GM18519 (cell line): ENCODE data around the gene NLRC5.
"Not testable (repeated sequence)": the region's sequence is repeated elsewhere in the genome, so short reads cannot be mapped to it uniquely, and the experiment has no call there.

Experiments
- ATAC-seq: cut with Tn5 transposase; IDR thresholded peaks from one replicate; pipeline ENCODE4 v1.9.1; 2021; ENCODE audit warnings: mild to moderate bottlenecking, moderate library complexity; ENCODE audit not compliant: unreplicated experiment, low FRiP score

The NLRC5 gene

DNA sequence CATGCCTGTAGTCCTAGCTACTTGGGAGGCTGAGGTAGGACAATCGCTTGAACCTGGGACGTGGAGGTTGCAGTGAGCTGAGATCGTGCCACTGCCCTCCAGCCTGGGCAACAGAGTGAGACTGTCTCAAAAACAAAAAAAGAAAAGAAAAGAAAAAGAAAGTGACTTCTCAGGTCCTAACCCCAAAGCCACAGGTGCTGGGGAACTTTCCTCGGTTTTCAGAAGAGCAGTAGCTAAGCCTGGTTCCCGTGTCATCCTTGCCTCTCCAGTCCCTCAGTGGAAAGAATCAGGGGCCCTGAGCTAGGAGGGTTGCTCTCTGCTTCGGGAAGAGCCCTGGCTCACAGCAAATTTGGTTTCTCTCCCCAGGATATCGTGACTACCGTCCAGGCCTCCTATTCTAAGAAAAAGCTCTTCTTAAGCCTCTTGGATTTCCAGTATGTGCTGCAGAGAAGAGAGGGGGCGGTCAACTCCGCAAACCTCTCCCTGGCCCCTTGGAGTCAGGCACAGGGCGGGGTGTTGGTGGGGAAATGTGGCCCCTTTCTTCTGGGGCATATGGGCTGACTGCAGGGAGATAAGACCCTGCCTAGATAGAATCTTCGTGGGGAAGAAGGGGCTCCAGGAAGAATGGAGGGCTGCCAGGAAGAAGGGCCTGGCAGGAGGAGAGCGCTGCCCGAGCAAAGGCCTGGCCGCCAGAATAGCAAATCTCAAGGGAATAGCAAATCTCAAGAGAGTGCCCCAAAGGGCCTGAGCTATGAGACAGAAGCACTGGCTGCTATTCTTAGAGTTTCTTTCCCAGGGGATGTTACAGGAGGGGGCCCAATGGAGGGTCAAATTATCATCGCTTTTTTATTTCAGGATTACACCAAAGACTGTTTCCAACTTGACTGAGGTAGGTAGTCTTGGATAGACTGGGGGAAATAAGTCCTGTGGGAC is 8.3 kb upstream of the NLRC5 start:
- no peak for ATAC-seq

DNA sequence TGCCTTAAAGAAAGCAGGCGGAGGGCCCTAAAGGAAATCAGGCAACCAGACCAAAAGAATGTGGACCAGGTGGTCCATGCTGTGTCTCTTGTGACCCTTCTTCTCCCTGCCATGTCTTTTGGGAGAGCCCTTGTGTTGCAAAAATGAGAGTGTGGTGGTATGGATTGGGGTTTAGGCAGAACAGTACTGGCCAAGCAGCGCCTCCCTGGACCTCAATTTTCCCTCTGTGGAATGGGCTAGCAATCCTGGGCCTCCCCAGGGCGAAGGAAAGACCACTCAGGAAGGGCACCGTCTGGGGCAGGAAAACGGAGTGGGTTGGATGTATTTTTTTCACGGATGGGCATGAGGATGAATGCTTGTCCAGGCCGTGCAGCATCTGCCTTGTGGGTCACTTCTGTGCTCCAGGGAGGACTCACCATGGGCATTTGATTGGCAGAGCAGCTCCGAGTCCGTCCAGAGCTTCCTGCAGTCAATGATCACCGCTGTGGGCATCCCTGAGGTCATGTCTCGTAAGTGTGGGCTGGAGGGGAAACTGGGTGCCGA is 7.6 kb upstream of the NLRC5 start:
- no peak for ATAC-seq

DNA sequence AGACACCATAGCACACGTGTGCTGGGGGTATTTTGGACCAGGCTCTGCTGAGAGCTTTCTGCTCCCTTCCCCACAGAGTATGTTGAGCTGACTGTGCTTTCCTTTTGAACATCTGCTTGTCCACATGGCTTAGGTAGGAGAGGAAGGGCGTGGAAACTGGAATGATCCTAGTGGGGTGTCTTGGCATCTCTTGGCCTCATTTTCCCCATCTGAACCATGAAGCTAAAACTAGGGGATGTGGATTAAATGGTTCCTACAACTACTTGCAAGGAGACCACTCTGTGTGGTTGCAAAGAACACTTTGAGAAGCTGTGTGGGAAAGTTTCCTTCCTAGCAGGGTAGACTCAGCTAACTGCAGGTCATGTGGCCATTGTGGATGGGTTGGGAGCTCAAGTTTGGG is 6.7 kb upstream of the NLRC5 start:
- no peak for ATAC-seq

DNA sequence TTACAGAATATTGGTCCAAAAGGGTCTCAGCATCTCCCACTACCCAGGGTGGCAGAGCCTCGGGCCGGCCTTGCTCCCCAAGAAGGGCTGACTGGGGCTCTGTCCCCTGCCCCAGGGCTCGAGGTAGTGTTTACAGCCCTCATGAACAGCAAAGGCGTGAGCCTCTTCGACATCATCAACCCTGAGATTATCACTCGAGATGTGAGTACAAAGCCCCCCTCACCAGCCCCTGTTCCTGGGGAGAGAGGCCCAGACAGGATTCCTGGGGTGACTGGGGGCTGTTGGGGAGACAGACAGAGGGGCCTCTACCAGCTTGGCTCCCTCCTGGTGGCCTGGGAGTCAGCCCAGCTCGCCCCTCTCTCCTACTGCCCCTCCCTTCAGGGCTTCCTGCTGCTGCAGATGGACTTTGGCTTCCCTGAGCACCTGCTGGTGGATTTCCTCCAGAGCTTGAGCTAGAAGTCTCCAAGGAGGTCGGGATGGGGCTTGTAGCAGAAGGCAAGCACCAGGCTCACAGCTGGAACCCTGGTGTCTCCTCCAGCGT is 6.1 kb upstream of the NLRC5 start:
- no peak for ATAC-seq

DNA sequence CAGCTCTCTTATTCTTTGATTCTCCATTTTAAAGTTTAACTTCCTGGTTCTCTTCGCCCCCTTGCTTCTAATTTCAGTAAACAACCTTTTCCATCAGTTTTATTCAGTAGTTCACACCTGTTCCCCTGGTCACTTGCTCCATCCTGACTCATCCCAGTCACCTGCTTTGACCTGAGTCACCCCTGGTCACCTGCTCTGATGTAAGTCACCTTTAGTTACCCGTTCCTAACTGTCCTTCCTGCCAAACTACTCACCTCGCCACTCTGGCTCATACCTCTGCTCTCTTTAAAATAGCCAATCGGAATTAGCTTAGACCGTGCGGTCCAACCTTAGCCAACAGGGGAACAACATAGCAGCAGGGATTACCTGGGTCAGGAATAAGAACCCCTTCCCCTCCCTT is 4.7 kb upstream of the NLRC5 start:
- ATAC-seq = no peak

DNA sequence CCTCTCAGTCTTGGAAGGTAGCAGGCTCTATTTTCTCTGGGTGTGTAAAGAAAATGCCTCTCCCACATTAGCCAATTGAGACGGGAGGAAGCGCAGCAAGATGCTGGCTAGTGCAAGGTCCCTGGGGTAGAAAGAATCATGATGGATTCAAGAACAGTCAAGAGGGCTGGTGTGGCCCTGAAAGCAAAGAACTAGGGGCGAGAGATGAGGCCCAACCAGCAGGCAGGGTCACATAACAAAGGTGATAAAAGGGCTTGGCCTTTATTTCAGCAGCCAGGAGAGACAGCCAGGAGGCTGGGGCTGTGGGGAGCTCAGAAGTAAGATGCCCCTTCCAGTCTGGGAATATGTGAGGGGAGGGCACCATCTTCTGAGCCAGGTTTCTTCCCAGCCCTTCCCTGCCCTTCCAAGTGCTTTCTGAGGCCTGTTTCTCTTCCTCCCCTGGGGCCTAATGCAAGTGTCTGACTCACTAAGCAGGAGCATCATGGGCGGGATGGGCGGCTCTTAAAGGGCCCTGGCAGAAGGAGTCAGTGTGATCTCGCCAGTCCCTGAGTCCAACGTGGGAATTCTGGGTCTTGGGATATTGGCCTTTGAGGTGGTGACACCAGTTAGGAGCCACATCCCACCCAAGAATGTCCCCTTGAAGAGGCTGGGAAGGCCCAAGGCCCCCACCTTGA is 3.9 kb upstream of the NLRC5 start:
- no peak for ATAC-seq

DNA sequence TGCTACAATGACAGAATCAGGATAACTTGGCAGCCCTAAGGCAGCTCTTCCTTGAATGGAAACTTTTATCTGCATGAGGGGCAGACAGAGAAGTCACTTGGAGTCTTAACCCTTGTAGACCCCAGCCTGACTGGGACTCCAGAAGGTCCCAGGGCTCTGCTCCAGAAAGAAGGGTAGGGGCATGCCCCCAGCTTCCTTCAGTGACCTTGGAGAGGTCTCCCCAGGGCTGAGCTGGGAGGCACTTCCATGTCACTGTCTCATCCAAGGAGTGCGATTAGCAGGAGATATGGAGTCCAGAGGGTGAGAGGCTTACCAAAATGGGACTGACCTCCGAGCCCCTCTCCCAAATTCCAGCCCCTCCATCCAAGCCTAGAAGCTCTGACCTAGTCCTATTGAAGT is 3.4 kb upstream of the NLRC5 start:
- no peak for ATAC-seq

DNA sequence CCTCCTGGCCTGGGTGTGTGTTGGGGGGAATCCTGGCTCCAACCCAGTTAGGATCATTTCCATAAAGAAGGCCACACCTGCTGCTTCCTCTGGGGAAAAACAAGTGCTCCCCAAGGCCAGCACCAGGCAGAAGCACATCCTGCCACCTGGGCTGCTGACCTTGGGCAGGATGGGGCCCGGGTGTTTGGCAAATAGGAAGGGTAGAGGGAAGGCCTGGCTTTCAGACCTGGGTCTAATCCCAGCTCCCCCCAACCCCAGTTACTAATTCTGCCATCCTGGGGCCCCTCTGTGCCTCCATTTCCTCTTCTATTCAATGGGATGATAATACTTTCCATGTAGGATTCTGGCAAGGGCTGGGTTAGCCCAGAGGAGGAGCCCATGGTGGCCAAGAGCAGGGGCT is 3.0 kb upstream of the NLRC5 start:
- ATAC-seq = no peak

DNA sequence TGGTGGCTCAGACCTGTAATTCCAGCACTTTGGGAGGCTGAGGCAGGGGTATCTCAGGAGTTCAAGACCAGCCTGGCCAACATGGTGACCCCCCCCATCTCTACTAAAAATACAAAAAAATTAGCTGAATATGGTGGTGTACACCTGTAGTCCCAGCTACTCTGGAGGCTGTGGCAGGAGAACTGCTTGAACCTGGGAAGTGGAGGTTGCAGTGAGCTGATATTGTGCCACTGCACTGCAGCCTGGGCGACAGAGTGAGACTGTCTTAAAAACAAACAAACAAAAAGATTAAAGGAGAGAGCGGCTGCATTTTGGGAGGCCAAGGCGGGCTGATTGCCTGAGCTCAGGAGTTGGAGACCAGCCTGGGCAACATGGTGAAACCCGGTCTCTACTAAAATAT is 2.4 kb upstream of the NLRC5 start:
- not testable (repeated sequence) for ATAC-seq

DNA sequence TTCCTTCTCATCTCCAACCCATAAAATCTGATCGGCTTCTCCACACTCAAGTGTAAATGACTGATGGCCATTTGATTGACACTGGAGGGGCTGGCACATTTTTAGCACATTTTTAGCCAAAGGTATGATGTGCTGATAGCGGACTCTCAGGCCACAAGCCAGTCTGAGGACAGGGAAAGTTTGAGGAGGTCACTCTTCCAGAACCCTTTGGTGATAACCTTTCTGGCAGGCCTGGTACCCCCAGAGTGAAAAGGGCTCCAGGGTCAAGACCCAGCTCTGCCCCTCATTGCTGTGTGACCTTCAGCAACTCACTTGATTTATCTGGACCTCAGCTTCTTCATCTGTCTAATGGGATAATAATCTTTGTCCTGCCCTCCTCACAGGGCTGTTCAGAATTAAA is 1.7 kb upstream of the NLRC5 start:
- ATAC-seq = no peak

DNA sequence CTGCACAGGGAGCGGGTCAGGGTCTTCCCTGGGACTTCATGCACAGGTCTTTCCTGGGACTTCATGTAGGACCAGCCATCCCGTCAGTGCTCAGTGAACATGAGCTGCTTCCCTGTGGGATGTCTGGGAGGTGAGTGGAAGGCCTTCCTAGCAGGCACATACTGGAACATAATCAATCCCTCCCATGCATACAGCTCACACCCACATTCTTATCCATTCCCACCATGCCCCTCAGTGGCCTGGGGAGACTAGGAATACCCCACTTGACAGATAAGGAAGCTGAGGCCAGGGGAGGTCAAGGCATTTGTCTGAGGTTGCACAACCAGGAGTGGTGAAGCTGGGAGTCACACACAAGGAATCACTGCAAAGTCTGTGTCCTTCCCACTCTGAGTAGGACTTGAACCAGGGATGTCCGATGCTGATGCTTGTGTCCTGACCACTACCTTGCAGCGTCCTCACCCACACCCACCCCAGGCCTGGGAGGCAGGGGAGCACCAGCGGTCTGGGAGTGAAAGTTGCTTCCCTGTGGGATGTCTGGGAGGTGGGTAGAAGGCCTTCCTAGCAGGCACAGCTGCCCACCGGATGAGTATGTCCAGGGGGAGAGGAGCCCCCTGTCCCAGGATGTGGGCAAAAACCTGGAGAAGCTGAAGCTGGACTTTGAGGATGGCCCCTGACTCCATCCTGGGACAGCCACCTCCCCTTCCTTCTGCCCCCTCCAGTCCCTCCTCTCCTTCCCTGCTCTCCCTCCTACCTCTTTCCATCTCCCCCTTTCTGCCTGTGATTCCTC is 1.0 kb upstream of the NLRC5 start:
- ATAC-seq = no peak

DNA sequence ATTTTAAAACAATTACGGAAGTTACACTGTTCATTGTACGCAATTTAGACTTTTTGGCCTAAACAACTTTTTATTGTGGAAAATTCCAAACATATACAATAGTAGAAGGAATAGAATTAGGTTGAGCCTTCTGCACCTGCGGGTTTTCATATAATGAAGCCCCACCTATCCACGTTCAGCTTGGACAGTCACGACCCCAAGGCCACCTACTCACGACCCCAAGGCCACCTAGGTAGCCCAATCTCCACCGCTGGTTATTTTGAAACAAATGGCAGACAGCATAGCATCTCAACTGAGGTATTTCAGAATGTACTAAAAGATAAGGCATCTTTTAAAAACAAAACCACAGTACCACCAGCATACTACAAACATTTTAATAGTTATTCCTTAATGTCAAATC is 631 bp downstream of the NLRC5 start:
- no peak for ATAC-seq

DNA sequence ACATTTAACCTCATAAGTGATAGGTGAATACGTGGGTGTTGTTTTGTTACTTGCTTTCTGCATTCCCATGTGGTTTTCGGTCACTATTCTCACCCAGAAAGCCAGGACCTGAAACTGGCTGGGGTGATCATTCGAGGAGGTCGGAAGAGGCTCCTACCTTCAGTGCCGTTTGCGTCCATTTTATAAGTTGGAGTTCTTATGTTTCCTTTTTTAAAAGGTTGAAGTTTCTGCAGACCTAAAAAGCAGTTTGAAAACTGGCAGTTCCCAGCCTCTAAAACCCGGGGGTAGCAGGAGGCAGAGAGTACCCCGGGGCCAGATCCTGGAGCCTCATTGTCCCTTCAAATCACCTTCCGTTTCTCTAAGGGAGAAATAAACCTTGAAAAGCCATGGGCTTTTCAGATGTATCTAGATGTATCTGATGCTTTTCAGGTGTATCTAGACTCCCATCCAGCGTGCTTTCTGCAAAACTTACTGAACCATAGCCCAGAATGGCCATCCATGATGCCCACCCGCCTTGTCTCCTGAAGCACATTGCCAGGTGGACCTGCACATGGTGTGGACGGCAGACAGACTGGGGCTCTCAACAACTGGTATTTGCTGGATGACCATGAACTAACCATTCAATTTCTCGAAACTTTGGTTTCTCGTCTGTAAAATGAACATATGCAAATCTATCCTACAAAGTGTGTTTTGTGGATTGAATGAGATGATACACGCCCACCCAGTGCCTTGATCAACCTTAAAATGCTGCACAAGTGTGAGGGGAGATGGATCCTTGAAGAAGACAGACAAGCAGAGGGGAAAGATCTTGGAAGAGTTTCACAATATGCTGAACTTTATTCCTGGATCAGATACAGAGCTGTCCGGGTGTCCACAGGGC is 1.3 kb downstream of the NLRC5 start:
- ATAC-seq = no peak

DNA sequence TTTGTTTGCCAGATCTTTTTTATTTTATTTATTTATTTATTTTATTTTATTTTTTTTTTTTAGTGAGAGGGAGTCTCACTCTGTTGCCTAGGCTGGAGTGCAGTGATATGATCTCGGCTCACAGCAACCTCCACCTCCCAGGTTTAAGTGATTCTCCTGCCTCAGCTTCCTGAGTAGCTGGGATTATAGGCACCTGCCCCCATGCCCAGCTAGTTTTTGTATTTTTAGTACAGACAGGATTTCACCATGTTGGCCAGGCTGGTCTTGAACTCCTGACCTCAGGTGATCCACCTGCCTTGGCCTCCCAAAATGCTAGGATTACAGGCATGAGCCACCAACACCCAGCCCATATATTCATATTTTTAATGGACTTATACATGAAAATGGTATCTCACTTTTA is 3.1 kb downstream of the NLRC5 start:
- not testable (repeated sequence) for ATAC-seq

DNA sequence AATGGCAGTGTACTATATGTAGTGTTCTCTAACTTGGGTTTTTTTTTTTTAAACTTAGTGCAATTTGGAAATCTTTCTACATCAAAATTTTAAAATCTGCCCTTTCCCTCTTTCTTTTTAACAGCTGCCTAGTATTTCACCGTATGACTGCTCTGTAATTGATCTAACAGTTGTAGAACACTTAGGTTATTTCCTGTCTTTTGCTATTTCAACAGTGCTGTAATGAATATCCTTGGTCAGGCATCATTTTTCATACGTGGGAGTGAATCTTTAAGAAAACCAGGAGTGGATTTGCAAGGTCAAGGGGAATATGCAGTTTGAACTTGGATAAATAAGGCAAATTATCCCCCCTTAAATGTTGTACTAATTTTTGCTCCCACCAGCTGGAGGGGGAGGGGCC is 3.8 kb downstream of the NLRC5 start:
- no peak for ATAC-seq

DNA sequence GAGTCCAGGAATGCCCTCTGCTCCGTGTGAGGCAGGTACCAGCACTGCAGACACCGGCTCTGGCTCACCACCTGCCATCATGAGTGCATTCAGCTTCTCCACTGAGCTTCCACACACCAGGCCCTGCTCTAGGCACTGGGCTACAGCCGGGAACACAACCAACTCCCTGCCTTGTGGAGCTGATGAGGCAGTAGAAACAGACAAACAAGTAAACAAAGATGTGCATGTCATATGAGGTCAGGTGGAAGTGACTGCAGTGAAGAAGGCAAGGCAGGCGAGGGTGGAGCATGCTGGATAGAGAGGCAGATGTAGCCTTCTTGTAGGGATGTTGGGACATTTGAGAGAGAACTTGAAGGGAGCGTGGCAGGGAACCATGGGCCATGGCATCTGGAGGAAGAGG is 5.0 kb downstream of the NLRC5 start:
- ATAC-seq = no peak

DNA sequence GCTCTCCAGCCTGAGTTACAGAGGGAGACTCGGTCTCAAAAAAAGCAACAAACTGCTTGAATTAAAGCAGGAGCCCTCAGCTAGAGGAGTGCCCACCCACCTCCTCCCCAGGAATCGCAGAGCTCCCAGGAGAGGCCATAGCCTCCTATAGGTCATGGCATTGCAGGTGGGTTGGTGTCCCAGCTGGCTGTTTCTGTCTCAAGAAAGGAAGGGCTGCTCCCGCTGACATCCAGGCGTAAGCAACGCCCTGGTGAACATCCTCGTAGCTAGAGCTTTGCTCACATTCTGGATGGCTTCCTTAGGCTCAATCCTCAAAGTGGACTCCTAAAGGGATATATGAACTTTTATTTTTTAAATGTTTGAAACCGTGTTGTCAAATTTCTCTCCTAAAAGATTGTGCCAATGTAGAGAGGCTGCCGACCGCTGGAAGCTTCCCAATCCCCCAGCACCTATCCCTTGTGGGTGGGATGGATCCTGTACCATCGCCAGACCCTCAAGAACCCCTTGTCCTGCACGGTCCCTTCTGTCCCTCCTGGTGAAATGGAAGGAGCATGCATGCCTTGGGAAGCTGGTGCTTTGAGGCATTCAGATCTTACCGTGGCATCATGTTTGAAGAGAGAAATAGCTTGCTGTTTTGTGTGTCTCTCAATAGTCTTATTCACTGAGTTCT is 5.9 kb downstream of the NLRC5 start:
- no peak for ATAC-seq

DNA sequence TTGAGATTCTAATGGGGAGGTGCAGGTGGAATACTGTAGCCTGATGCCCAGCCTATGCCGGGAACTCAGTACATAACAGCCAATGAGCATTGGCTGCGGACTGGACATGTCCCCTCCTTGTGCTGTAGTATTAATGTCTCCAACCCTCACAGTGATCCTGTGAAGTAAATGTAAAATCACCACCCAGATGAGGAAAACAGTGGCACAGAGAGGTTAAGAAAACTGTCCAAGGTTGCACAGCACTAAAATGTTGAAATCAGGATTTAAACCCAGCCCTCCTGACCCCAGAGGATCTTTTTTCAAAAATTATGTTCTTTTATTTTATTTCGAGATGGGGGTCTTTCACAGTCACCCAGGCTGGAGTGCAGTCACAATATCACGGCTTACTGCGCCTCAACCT is 7.9 kb downstream of the NLRC5 start:
- ATAC-seq = no peak

DNA sequence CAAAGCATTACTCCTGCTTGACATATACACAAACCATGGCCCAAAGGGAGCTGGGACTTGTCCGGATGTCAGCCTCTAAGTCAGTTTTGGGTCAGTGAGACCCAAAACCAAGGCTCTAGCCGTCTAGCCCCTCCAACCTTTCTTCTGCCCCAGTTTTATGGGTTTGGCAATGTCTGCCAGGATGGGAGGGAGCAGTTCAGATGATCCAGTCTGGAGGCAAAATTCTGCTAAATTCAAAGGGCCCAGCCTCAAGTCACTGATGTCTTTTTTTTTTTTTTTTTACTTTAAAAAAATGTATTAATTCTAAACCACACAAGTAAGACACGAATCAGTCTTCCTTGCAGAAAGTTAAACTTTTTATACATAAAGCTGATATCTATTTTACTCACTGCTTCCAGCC is 8.6 kb downstream of the NLRC5 start:
- no peak for ATAC-seq
